ENCODE data around the gene MSH5.

DNA sequence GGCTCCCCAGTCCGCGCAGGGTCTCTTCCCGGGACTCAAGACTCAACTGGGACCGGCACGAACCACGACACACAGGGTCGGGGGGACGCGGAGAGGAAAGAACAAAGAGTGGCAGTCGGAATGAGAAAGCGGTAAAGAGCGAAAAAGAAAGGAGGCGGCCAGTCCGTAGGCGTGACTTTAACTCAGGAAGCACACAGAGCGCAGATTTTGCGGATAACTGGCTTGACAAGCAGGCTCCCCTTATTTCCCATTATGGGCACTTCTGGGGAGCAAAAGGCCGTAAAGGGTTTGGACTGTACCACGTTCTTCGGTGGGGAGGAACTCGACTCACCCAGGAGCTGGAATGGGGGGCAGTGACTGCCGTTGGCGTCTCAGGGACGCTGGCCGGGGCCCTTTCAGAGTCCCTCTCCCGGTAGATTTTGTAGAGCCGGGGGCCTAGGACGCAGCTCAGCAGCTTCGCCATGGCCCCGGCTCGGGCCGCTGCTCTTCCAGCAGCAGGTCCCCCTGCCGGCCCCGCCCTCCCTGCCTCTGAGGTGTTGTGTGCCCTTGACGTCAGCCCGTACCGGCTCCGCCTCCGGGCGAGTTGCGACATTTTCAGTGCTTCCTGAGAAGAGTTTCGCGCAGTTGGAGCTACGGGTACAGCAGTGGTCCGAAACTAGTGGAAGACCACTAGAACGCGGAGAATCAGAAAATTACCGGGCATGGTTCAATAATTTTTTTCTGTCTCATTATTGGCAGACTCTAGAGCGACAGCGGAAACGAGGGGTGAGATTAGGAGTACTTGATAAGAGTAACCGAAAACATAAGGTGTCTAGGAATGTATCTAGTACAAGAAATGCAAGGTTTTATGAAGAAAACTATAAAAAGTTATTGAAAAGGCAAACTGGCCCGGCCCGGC lies 36.7 kb upstream of the MSH5 start, which contains the start of gene ABHD16A:
- TF ChIP-seq POLR2A (IDR thresholded peaks at IDR 0.05; ENCODE audit: low read depth) (peak; percentile 99), CTCF (IDR thresholded peaks at IDR 0.05) (peak in 1 of 3 experiments; percentile 20), EP300 (IDR thresholded peaks at IDR 0.05) (no peak), POLR2AphosphoS5 (IDR thresholded peaks at IDR 0.05) (peak; percentile 99 to 100)

All from esophagus muscularis mucosa (tissue), 4 donors.